H1 (cell line): ENCODE data around the gene TRAPPC3.

Experiments
- CHD2 ChIP-seq: IDR thresholded peaks from 2 replicates; pipeline ENCODE4 v1.6.1; 2012; ENCODE audit warnings: low read length, improper control_type of control experiment
- CREB1 ChIP-seq: IDR thresholded peaks from 2 replicates; pipeline ENCODE4 v1.6.1; 2012; ENCODE audit warnings: inconsistent platforms
- CTCF ChIP-seq, 3 experiments: IDR thresholded peaks; 1 replicate in 2 of 3; 2 replicates in 1 of 3; pipeline versions ENCODE4 v1.5.1 to v1.6.1; 2011; ENCODE audit warnings: low read length in 3 of 3, mild to moderate bottlenecking in 3 of 3, inconsistent platforms in 2 of 3, low read depth in 1 of 3, moderate library complexity in 1 of 3; ENCODE audit not compliant: insufficient read depth in 1 of 3; ENCODE audit errors: control extremely low read depth in 1 of 3
- EZH2 ChIP-seq: fragments of 200-600 bp; sonication (generic); IDR thresholded peaks from 2 replicates; pipeline ENCODE4 v1.7.1; 2012; ENCODE audit warnings: low read depth, mild to moderate bottlenecking, moderate library complexity, low read length, inconsistent platforms; ENCODE audit not compliant: severe bottlenecking
- JUN ChIP-seq: IDR thresholded peaks from 2 replicates; pipeline ENCODE4 v1.6.1; 2011; ENCODE audit warnings: low read depth, mild to moderate bottlenecking, improper control_type of control experiment, low read length
- POLR2A ChIP-seq, 2 experiments: IDR thresholded peaks; 1 replicate in 1 of 2; 2 replicates in 1 of 2; pipeline ENCODE4 v1.6.1; 2011; ENCODE audit warnings: low read depth in 2 of 2, low read length in 2 of 2, mild to moderate bottlenecking in 2 of 2; ENCODE audit errors: control extremely low read depth in 1 of 2
- POLR2AphosphoS5 ChIP-seq: IDR thresholded peaks from 2 replicates; pipeline ENCODE4 v1.6.1; 2011; ENCODE audit warnings: low read depth, low read length
- RBBP5 ChIP-seq: IDR thresholded peaks from 2 replicates; pipeline ENCODE4 v1.7.1; 2012; ENCODE audit warnings: low read depth, mild to moderate bottlenecking, inconsistent platforms, low read length, moderate library complexity, borderline replicate concordance
- RFX5 ChIP-seq: IDR thresholded peaks from 2 replicates; pipeline ENCODE4 v1.6.1; 2011; ENCODE audit warnings: low read depth, low read length, improper control_type of control experiment, borderline replicate concordance
- TAF7 ChIP-seq: optimal IDR thresholded peaks from 2 replicates; pipeline ENCODE3; 2011; ENCODE audit warnings: low read depth, mild to moderate bottlenecking, inconsistent platforms, low read length, moderate library complexity, borderline replicate concordance
- YY1 ChIP-seq: IDR thresholded peaks from 2 replicates; pipeline ENCODE4 v1.6.1; 2011; ENCODE audit warnings: low read depth, mild to moderate bottlenecking, low read length

- no peak for TF ChIP-seq JUN
- no peak for TF ChIP-seq CTCF (IDR thresholded peaks at IDR 0.05; ENCODE audit: control extremely low read depth in 1 of 3, insufficient read depth in 1 of 3, low read depth in 1 of 3, low read length in 3 of 3)
- no peak for TF ChIP-seq YY1
- TF ChIP-seq POLR2A (IDR thresholded peaks at IDR 0.05; ENCODE audit: control extremely low read depth in 1 of 2, low read depth in 2 of 2, low read length in 2 of 2), result no peak
- TF ChIP-seq TAF7, result no peak
- TF ChIP-seq EZH2, result no peak
- no peak for TF ChIP-seq CHD2
- TF ChIP-seq POLR2AphosphoS5, result no peak
- no peak for TF ChIP-seq RBBP5
- no peak for TF ChIP-seq CREB1
- TF ChIP-seq RFX5, result no peak
Measured at GRCh38 chr1:36137226-36137625, 12.1 kb downstream of the TRAPPC3 start.
